GM18520 (cell line): Measurements from ENCODE around the gene PRKAG2.

Experiments
- ATAC-seq: cut with Tn5 transposase; IDR thresholded peaks from one replicate; pipeline ENCODE4 v1.9.1; 2021; ENCODE audit not compliant: unreplicated experiment

Gene PRKAG2

DNA sequence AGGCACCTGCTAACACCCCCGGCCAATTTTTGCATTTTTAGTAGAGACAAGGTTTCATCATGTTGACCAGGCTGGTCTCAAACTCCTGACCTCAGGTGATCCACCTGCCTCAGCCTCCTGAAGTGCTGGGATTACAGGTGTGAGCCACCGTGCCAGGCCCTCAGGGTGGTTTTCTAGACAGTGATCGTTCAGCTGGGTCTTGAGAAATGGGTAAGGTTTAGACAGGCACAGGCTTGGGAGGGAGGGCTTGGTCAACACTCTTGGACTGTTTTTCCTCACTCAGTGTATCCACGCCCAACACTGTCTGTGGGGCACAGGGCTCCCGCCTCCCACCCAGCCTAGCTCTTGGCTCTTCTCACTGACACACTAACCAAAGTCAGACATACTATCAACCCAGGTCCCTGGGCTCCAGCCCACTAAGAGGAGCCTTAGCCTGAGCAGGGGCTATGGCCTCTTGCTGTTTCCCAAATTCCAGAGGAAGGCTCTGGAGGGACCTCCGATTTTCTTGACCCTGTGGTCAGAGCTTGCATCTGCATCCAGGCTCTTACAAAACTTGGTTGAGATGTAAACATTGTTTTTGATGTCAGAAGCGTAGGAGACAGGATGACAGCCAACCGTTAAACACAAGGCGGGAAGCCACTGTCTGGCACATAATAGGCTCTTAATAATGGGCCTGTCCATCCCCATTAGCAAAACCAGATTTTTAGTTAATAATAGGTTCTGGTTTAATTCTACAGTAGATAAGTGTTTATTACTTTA, 143.9 kb downstream of the PRKAG2 start:
- ATAC-seq = no peak

DNA sequence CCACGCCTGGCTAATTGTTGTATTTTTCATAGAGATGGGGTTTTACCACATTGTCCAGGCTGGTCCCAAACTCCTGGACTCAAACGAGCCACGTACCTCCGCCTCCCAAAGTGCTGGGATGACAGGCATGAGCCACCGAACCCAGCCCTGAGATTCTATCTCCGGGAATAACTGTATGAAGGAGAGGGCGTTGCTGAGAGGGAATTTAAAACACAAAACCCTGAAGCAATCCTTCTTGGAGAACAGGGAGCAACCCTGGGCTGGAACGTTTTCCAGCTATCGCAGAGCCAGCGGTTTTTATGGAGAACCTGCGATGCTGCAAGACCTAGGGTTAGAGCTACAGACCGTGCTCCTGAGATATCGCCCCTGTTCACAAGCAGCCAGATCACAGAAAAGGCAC, 144.6 kb downstream of the PRKAG2 start:
- ATAC-seq = no peak

DNA sequence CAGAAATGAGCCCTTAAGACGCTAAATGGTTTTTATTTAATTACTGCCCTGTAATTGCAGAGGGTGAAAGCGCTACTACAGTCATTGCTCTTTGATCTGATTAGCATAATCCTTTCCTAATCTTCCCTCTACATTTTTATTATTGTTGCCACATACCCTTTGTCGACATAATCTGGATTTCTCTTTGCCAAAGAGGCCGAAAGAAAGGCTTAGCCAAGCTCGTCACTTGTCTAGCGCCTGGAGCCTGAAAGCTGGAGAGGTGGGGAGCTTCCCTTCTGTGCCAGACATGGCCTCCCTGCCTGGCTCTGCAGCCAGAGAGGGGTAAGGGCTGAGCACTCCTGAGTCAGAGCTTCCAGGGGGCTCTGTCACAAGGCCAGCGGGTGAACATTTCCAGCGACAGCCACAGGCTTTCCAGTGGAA, 145.9 kb downstream of the PRKAG2 start:
- ATAC-seq = no peak

DNA sequence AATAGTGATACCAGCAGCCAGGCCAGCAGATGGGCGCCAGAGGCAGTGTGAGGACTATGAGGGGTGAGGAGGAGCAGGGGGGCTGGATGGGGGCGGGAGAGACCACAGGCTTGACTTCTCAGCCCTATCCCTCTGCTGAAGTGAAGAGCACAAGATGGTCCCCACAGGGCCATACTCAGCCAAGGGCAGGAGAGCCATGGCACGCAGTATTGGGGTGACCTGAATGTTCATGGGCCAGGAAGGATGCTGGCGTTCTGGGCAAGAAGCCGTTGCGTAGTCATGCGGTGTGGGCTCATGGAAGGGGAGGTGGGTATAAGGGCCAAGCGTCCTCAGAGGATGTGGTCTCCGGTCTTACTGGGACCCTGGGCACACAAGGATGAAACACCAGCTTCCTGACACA, 146.3 kb downstream of the PRKAG2 start:
- ATAC-seq = no peak

DNA sequence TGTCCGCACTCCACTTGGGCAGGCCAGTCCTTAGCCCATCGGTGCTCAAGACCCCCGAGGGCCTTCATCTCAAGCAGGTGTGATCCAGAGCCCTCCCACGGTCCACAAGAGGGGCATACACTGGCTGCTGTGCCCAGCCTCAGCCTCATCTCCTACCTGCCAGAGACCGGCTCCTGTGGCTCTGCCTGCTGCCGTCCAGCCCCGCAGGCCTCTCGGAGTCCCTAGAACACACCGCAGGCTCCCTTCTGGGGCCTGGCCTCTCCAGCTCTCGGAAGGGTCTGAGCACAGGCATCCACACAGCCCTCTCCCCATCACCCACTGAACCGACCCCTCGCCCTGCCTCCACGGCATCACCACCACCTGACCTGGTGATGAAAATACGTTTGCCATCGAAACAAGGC, 147.4 kb downstream of the PRKAG2 start:
- no peak for ATAC-seq

DNA sequence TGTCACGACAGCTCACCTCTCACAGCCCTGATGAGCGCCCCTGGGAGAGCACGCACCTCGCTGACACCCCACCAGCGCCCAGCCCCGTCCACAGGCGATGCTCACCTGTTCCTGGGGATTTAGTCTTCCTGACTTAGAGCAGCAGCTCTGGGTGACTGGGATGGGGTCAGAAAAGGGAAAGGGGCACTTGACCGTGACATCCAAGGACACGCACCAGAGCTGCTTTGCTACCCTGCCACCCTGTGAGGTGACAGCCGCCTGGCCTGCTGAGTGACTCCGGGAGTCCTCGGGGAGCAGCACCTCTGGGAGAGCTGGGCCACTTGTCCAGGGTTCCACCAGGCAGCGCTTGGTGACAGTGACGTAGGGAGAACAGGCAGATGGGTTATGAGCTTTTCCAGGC, 148.2 kb downstream of the PRKAG2 start:
- ATAC-seq = no peak

DNA sequence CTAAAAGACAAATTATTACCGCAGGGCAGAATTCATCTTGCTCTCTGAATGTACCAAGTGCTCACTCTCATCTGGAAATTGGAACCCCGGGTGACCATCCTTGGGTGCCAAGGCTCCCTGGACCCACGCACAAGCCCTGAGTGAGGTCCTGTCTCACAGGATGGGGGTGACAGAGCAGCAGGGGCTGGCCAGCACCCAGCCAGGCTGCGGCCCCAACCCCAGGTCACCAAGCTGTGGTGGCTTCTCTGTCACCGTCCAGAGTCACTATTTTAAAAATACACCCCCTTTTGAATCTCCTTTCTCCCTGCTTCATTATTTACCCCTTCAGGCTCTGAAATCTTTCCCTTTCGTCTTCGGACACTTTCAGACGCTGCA, 148.6 kb downstream of the PRKAG2 start:
- ATAC-seq = no peak

DNA sequence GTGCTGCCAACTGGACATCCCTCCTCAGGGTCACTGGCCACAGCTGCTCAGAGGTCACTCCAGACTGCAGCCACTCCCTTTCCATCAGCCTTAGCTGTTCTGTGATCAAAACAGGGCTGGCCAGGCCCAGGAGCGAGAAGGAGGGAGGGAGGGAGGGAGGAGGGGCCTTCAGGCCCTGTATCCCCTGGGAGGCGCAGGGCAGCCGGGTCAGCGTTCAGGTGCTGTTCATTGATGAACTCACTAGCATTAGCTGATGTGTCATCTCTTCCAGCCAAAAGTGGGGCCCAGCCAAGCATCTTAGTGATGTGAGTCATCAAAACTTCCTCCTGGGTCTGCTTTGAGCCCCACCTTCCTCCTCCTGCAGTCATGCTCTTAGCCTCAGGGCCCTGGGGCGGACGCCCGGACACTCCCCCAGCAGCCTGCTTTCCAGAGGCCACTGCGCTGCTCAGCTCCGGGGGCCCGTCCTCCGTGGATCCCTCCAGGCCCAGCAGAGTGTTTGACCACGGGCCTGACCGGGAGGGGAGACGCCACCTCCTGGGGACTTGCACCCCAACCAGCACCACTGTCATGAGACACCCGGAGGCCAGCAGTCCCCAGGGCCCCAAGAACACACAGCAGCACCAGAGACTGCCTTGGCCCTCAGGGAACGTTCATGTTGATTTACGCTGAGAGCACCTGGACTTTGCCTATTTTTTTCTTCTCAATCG, 149.2 kb downstream of the PRKAG2 start:
- ATAC-seq = peak; percentile 79

DNA sequence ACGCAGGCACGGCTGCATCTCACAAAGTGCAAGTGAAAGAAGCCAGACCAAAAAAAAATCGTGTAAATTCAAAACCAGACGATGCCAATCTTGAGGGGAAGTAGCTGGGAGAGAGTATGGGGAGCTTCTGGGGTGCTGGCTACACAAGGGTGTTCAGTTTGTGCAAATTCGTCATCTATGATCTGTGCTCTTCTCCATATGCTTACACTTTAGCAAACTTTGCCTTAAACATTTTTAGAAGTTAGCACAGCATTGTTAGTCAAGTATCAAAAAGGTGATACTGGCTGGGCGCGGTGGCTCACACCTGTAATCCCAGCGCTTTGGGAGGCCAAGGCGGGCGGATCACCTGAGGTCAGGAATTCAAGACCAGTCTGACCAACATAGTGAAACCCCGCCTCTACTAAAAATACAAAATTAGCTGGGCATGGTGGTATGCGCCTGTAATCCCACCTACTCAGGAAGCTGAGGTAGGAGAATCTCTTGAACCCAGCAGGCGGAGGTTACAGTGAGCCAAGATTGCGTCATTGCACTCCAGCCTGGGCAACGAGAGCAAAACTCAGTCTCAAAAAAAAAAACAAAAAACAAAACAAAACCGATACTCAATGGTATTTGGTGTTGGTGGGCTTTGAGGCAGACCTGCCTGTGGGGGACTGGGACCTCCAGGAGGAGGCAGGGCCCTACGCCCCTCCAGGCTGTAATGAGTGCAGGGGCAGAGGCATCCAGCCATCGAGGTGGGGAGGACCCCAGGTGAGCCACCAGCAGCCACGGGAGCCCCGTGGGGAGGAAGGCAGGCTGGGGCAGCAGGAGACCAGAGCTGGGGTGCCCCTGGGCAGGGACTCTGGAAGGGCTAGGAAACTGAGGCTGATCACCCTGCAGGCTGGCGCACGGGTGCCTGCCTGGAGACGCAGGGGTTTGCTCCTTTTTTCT, 150.0 kb downstream of the PRKAG2 start:
- no peak for ATAC-seq

DNA sequence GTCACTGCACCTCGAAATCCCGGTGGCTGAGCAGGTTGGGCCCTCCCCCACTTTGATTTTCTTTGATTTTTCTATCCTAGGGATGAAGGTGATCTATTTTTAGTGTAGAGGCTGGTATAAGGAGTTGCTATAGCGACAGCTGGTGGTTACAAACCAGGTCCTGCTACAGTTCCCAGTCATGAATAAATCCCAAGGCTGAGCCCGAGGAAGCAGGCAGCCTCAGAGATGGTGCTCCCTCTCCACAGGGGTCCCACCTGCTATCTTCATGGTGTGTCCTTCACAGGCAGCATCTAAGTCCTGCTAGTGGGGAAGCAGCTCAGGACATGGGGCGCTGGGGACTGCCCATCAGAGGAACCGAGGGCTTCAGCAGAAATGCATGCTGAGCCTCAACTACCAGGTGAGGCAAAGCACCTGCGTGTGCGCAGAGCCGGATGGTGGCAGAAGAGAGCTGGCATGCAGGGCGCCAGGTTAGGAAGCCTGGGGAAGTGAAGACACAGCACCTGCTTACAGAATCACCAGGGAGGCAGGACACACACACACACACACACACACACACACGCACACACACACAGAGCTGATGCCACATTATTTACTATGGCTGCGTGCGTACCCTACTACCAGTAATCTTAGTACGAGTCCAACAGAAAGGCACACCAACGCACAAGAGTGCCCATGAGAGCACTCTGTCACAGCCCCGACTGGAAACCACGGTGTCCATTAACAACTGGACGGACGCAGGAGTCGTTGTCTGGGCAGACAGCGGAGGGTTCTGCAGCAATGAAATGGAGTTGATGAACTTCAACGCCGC, 150.9 kb downstream of the PRKAG2 start:
- no peak for ATAC-seq

DNA sequence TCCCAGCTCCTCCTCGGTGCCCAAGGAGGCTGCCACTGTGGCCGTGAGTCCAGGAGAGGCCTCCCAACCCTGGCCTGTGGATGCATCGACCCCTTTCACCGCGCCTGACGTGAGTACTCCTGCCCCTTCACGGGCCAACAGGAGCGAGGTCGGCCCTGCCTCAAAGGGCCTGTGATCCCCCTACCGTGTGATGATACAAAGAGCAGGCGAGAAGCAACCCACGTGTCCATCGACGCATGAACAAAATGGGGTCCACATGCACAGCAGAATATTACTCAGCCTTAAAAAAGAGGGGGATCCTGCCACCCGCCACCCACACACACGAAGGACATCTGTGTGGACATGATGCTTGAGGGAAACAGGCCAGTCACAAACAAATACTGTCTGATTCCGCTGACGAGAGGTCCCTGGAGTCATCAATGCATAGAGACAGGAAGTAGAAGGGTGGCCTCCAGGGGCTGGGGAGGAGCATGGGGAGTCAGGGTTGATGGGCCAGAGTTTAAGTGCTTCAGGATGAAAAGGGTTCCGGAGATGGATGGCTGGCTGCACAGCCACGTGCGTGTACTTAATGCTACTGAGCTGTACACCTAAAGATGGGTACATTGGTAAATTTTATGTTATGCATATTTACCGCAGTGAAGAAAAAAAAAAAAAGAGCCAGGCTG, 151.9 kb downstream of the PRKAG2 start:
- ATAC-seq = no peak

DNA sequence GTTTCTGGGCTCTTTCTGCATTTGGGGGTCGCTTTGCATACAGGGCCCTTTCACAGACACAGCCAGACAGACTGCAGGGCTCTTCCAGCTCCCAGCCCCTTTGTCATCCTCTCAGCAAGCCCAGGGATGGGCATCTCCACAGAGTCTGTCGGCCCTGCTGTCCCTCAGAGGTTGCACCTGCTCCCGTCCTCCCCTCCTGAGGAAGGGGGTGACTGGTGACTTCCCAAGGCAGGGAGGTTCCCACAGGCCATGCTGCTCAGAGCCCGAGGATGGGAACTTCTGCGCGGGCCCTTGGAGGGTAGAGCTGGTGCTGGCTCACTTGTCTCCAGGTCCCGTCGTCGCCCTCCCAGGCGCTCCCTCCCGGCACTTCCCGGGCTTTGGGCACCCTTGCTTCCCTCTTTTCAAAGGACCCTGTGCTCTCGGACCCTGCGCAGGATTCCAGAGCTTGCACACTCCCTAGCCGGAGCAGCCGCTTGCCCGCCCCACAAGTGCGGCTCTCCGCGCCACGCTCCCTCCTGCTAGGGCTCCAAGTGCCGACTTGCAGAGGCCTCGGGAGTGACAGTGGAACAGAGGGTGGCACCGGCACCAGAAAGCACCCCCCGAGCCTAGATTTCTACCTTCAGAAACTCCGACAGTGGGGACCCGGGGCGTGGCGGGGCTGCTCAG, 152.5 kb downstream of the PRKAG2 start:
- no peak for ATAC-seq

DNA sequence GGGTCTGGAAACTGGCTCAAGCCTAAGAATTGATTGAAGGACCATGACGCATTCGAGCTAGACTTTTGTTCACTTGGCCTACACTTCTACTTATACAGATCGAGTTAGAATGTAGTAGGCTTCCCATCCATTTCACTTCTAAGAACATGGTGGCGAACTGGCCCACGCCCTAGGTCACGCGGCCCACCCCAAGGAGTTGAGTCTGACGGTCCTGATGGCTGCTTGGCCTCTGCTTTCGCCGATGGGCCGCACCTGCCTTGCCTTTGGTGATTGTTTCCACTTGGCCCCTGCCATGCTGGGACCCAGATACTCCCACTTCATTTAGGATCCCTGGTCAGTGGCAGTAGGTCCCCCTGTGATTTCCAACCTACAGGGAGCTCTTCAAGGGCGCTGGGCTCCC, 153.6 kb downstream of the PRKAG2 start:
- ATAC-seq = no peak

DNA sequence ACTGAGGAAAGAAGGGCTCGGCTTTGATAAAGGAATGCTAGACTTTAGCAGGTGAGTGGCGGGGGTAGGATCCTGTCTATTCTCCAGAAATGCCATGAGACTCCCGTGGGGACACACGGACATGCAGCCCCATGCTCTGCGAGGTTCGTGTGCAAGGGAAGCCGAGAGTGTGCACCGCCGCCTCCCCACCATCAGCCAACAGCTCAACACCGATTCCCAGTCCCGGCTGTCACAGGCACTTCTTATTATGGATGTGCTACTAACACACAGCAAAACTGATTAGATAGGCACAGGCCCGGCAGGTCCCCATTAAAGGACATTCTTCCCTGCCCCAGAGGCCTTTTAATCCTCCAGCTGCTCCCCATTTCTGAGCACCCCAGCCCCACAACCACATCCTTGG, 154.4 kb downstream of the PRKAG2 start:
- no peak for ATAC-seq

DNA sequence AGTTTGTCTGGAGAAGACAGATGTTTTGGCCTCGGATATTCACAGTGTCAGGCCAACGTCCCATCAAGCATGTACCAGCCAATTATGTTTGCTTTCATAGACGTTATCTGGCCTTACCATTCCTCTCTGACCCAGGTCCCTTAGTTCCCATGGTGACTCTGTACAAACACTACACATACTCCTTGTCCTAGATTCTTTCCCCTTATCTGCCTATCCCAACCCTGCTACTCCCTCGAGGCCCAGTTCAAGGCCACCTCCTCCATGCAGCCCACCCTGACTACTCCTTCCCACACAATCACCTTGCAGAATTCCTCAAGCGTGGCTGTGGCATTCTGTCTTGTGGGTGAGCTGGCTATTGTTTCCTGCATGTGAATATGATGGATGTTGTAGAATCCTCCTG, 155.2 kb downstream of the PRKAG2 start:
- no peak for ATAC-seq

DNA sequence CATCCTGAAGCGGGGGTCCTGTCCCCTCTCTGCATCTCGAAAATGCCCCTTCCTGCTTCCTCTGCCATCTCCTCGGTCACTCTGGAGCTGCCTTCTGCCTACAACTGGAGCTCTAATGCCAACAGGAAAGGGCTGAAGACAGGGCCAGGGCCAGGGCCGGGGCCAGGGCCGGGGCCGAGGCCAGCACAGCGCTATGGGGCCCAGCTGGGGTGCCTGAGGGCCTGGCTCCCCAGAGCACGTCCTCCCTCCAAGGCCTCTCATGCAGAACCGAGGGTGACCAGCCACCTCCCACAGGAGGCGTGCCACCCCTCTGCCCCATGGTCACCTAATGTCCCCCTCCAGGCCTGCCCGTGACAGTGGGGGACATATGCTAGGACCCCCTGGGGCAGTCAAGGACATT, 155.7 kb downstream of the PRKAG2 start:
- ATAC-seq = no peak

DNA sequence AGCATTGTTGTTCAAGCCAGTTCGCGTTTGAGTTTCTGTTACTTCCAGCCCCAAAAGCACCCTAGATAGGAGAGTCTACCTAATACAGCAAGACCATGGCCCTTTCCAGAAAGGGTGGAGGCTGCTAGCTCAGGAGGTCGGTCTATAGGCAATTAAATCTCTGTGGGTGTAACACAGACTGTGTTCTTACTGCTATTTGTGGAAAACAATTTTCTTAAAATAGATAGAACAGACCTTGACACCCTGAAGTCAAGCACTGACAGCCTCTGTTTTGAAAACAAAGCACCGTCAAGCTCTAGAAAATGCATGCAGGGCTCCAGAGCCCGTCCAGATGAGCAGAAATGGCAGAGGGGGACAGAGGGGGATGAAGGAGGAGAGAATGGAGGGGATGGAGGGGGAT, 156.6 kb downstream of the PRKAG2 start:
- ATAC-seq = no peak

DNA sequence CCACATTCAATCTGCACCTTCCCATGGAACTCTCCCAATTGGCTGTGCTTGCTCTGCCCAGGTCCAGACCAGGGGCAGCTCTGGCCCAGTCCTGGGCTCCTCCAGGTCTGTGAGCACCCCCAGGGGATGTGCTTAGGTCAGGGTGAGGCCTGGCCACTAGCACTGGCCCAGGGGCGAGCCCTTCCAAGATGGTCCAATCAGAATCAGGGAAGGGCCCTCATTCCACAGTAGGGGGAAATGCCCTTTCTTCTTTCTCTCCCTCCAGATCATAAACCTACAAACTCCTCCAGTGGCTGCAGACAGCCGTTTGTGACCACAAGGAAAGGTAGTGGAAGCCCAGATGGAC, 157.0 kb downstream of the PRKAG2 start:
- ATAC-seq = no peak

DNA sequence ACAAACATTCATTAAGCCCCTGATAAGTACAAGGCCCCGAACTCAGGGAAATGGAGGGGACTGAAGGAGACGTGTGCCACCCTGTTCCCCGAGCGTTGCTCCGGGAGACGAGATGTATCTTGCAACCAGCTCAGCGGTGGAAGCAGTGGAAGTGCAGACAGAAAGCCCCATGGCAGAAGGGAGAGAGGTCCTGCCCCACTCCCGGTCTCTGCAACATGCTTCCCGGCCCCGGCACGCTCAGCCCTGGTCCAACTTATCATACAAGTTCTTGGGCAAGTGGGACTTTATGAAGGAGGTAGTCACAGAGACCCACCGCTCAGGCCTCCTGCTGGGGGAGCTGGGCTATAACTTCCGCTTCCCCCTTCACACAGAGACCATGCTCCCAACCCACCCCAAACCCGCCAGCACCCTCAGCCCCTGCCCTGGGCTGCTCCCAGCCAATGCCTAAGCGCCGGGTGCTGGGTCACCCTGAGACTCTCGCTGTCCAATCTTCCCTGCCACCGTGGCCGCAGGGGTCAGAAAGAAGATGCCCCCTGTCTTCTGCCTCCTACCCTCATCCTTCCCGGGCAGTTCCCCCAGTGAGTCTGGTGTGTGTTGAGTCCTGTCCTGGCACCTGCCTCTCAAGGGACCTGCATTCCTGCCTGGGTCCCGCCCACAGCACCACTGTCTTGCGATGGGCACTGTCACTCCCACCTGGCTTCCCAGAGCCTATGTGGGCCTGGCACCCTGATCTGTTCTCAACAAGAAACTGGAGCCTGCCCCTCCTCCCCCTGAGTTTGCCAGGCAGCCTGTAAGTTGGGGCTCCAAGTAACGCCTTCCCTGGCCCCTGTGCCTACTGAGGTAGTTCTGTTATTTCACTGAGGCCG, 157.7 kb downstream of the PRKAG2 start:
- ATAC-seq = no peak
